DND-41 (cell line): ENCODE data around the gene CD180.

ENCODE experiments used
- ATAC-seq: fragments of 200-7000 bp; cut with Tn5 transposase; 3 replicates; pipeline ENCODE4 v1.9.1; 2021; ENCODE audit warnings: low read depth; ENCODE audit not compliant: insufficient read depth
- DNase-seq: peaks from one replicate; pipeline ENCODE4 v3.0.0-alpha.2; 2020
- H2AFZ ChIP-seq: 2 replicates; pipeline ENCODE4 v1.6.0; 2012; ENCODE audit warnings: low read depth, low read length
- H3K27ac ChIP-seq: 2 replicates; pipeline ENCODE4 v1.5.1; 2012; ENCODE audit warnings: low read length, inconsistent platforms
- H3K27me3 ChIP-seq: fragments of 200-600 bp; sonication (generic); 2 replicates; pipeline ENCODE4 v1.6.0; 2012; ENCODE audit warnings: low read length, mild to moderate bottlenecking, inconsistent platforms; ENCODE audit not compliant: insufficient read depth, poor library complexity
- H3K36me3 ChIP-seq: 2 replicates; pipeline ENCODE4 v1.5.1; 2012; ENCODE audit warnings: low read length, inconsistent platforms; ENCODE audit not compliant: insufficient read depth
- H3K4me1 ChIP-seq: 2 replicates; pipeline ENCODE4 v1.5.1; 2012; ENCODE audit warnings: mild to moderate bottlenecking, low read length; ENCODE audit not compliant: insufficient read depth
- H3K4me2 ChIP-seq: 2 replicates; pipeline ENCODE4 v1.6.0; 2012; ENCODE audit warnings: mild to moderate bottlenecking, moderate library complexity, low read length, inconsistent platforms; ENCODE audit not compliant: insufficient read depth
- H3K4me3 ChIP-seq, 2 experiments: fragments of 200-600 bp in 1 of 2; shearing (Covaris generic) in 1 of 2; 2 replicates each; pipeline ENCODE4 v1.5.1; 2012 to 2016; ENCODE audit warnings: inconsistent platforms in 2 of 2, low read length in 2 of 2, mild to moderate bottlenecking in 2 of 2, low read depth in 1 of 2, moderate library complexity in 1 of 2
- H3K79me2 ChIP-seq: 2 replicates; pipeline ENCODE4 v1.6.0; 2012; ENCODE audit warnings: low read length, inconsistent platforms; ENCODE audit not compliant: insufficient read depth
- H3K9ac ChIP-seq: 2 replicates; pipeline ENCODE4 v1.6.0; 2012; ENCODE audit warnings: low read depth, mild to moderate bottlenecking, inconsistent platforms, low read length, moderate library complexity
- H3K9me3 ChIP-seq: 2 replicates; pipeline ENCODE4 v1.5.1; 2012; ENCODE audit warnings: low read length, moderate library complexity, mild to moderate bottlenecking, inconsistent platforms; ENCODE audit not compliant: insufficient read depth, severe bottlenecking
- H4K20me1 ChIP-seq: 2 replicates; pipeline ENCODE4 v1.6.0; 2012; ENCODE audit warnings: low read length; ENCODE audit not compliant: insufficient read depth
- EZH2 ChIP-seq: IDR thresholded peaks from 3 replicates; pipeline ENCODE4 v1.6.1; 2012; ENCODE audit warnings: borderline replicate concordance, low read depth, mild to moderate bottlenecking, moderate library complexity, low read length, inconsistent platforms; ENCODE audit not compliant: severe bottlenecking
- TF ChIP-seq, protein P1 (sequence below): IDR thresholded peaks from 2 replicates; pipeline ENCODE4 v1.5.1; 2012; ENCODE audit warnings: borderline replicate concordance, low read length, moderate library complexity, mild to moderate bottlenecking; ENCODE audit not compliant: poor library complexity, severe bottlenecking; ENCODE audit errors: extremely low read depth

CD180 gene

DNA sequence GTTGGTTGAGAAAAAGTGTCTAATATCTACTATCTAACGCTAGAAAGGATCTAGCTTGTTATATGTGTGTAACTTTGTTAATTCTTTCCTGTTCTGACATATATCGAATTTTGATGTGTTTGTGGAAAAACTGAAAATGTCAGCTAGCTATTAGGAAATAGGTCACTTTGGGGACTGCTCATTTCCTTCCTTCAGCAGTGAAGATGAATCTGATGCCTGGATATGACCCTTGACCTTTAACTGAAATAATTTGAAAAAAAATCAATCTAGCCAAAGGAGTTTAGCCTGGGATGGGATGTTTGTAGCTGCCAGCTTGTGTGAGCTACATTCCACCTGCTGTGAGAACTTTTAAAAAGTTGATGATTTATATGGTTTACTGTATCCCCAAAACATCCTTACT, 66.8 kb downstream of the CD180 start:
- Histone ChIP-seq H3K4me2 (no peak overlapping the region), H4K20me1 (no peaks in the 10 kb centered on the region), H3K27me3 (no peaks in the 10 kb centered on the region), H3K9me3 (no peaks in the 10 kb centered on the region), H3K4me1 (no peaks in the 10 kb centered on the region), H3K36me3 (peaks cover 10% of the 10 kb centered on the region; the same call in 1 of the 2 replicates), H3K27ac (no peak overlapping the region), H3K79me2 (no peaks in the 10 kb centered on the region), H2AFZ (no peak overlapping the region), H3K9ac (no peak overlapping the region), H3K4me3 (no peak overlapping the region)
- DNase-seq (no peak), ATAC-seq (no peak)
- TF ChIP-seq, protein P1, sequence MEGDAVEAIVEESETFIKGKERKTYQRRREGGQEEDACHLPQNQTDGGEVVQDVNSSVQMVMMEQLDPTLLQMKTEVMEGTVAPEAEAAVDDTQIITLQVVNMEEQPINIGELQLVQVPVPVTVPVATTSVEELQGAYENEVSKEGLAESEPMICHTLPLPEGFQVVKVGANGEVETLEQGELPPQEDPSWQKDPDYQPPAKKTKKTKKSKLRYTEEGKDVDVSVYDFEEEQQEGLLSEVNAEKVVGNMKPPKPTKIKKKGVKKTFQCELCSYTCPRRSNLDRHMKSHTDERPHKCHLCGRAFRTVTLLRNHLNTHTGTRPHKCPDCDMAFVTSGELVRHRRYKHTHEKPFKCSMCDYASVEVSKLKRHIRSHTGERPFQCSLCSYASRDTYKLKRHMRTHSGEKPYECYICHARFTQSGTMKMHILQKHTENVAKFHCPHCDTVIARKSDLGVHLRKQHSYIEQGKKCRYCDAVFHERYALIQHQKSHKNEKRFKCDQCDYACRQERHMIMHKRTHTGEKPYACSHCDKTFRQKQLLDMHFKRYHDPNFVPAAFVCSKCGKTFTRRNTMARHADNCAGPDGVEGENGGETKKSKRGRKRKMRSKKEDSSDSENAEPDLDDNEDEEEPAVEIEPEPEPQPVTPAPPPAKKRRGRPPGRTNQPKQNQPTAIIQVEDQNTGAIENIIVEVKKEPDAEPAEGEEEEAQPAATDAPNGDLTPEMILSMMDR = no peak
- no peak for TF ChIP-seq EZH2
